HG03521 (cell line): ENCODE measurements around the gene VCAN.

Experiments used
- ATAC-seq: cut with Tn5 transposase; IDR thresholded peaks from one replicate; pipeline ENCODE4 v1.9.1; 2021; ENCODE audit warnings: mild to moderate bottlenecking, moderate library complexity; ENCODE audit not compliant: unreplicated experiment

The VCAN gene

DNA sequence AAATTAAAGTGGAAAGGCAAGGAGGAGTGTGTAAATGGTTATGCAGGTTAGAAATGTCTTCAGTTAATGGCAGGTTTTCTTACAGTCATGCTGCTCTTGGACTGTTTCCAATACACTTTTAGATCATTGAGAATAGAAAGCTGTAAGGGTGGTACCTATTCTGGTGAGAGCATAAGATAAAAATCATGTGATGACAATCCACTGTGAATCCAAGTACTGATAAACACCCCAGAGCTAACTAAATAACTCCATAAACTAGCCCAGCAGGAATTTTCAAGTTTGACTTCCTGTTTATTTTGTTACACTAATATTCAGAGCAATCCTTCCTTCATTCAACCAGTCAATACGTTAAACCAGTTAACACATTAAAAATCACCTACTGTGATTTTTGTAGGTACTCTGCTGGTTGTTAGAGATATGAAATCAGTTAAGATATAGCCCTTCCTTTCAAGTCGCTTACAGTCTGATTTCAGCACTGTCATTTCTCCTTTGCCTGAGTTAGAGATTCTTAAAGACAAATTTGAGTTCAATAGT lies 22.6 kb downstream of the VCAN start:
- ATAC-seq: no peak

- ATAC-seq: no peak
Measured at GRCh38 chr5:83494666-83495065, 23.1 kb downstream of the VCAN start.

GRCh38 chr5:83496626-83497025 lies 25.1 kb downstream of the VCAN start:
- ATAC-seq: no peak

DNA sequence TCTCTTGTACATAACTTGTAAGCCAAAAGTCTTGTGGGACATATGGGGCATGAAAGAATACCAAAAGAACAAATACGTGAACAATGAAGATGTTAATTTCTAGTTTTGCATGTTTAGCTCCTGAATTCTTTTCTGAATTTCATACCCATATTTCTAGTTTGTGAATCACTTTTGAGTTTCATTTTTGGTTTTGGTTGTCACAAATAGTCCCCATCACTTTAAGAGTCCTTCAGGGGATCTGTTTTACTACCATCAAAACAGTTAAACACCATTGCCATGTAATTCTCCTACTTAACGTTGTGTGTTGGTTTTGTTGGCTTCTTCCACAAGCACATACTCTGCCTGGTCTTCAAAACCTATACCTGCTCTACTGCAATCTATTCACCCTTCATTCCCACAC lies 27.0 kb downstream of the VCAN start:
- ATAC-seq: no peak

- no peak for ATAC-seq
Measured at GRCh38 chr5:83503662-83504061, 32.1 kb downstream of the VCAN start.

DNA sequence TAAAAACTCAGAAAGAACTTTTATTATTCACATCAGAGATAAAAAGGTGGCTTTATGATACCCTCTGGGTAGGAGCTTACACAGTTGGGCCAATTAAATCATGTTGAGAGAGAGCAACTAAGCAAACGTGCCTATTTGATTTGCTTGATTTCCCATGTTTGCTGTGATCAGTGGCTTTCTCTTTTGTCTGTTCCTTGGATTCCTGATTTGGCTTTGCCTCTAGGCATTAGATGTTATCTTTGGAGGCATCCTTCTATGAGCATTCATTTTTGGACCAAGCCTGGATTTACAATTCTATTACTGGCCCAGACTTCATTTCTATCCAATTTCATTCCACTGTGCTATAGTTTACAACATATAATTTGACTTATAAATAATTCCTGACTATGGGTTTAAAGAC lies 35.9 kb downstream of the VCAN start:
- ATAC-seq: no peak

DNA sequence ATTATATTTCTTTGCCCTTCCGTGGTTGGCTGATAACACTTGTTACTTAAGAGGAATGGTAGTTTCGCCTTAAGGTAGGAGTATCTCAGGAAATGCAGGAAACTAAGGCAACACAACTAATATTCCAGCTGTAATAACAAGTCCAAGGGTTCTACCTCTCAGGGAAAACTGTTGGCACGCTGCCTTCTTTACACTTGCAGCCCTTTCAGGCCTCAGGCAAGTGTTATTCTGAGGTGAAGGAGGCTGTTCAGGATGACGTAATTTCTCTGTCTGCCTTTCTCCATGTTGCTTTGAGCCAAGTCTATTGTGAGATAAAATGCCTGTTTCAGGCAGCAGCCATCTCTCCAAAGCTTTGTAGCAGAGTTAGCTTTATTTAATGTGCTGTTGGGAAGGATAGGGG lies 38.0 kb downstream of the VCAN start:
- ATAC-seq: no peak

GRCh38 chr5:83510260-83510659 lies 38.7 kb downstream of the VCAN start:
- ATAC-seq: peak; percentile 81

- ATAC-seq: no peak
Measured at GRCh38 chr5:83512061-83512745, 40.7 kb downstream of the VCAN start.

DNA sequence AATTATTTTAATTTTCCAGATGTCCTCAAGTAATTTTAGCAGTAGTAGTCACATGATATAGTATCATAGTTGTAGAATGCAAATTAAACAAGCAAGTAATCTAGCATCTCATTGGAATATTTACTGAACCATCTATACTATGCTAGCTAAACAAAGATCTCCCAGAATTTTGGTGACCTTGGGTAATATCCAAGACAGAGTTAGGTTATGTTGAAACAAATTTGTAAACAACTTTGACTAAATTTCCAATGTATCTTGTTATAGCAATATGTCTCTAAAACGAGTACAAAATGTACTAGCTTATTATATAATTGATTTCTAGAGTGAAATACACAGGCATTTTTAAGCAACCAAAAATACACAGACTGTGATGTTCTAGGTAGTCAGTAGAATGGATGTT lies 41.5 kb downstream of the VCAN start:
- ATAC-seq: no peak

DNA sequence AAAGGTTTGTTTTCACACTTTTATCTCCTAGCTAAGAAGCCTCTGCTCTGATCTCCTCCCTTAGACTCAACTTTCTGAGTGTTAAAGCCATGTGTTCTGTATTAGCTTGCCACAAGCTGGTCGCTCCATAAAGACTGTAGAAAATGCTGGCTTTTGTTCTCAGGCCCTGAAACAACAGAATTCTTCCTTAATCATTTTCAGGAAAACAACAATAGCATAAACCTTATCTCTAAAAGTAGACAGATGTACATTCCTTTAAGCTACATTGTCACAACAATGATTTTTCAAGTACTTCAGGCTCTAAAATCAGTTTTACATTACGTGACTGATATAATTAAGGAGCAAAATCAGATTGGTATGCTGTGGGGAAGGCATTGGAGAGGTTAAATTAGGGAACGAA lies 41.9 kb downstream of the VCAN start:
- ATAC-seq: no peak

DNA sequence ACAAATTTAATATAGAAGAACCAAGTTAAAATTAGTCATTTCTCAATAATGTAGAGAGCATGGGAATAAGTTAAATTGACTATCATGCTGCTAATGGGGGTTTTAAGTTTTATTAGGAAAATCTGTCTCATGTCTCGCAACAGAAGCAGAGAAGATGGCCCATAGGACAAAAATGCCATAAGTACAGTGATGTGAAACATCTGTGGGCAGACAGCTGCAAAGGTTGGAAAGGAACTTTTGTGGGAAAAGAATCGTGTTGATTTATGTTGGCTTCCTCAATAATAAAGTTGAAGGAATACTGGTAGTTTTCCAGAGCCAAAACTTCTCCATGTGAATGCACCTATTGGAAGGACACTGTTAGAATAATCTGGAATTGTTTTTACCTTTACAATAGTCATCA lies 44.8 kb downstream of the VCAN start:
- ATAC-seq: no peak

DNA sequence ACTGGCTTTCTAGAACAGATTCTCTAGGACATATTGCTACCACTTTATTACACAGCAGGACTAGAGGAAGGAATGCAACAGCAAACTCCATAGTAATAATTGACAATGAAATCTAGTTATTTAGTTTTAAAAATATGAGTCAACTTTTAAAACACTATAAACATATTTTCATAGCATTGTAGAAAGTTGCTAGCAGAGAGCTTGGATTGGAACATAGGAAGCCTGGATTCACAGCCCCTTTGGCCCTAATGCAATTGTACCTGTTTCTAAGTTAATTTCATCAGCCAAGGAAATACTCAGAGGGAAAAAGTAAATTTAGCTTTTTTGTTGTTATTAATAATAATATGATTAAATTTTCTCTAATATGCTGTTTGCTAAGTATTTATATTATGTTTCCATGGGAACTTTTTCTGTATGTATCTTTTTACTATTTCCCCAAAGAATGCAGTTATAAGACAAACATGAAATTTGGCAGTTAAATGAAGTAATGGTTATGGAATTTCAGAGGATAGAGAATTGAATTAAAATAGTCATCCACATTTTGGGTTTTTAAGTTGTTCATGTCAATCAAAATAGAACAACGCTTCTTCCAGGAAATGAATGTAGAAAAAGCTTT lies 45.6 kb downstream of the VCAN start:
- ATAC-seq: no peak

DNA sequence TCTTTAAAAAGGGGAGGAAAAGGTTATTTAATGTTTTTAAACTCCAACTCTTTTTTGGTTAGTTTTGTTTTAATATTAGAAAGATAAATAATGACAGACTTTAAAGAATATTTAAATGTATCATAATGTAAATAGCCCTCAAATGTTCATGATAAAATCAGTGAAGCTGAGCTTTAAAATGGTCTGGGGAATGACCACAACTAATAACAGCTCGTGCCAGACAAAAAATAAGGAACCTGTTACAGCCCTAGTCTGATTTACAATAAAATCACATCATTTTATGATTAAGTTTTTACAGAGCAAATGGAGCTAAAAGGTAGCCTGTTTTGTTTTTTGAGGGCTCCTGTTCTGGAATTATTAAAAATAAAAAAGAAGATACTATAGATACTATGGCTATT lies 46.1 kb downstream of the VCAN start:
- ATAC-seq: no peak

- no peak for ATAC-seq
Measured at GRCh38 chr5:83518319-83519061, 46.9 kb downstream of the VCAN start.

- no peak for ATAC-seq
Measured at GRCh38 chr5:83522446-83522845, 50.9 kb downstream of the VCAN start.

- ATAC-seq: no peak
Measured at GRCh38 chr5:83523929-83524328, 52.4 kb downstream of the VCAN start.

DNA sequence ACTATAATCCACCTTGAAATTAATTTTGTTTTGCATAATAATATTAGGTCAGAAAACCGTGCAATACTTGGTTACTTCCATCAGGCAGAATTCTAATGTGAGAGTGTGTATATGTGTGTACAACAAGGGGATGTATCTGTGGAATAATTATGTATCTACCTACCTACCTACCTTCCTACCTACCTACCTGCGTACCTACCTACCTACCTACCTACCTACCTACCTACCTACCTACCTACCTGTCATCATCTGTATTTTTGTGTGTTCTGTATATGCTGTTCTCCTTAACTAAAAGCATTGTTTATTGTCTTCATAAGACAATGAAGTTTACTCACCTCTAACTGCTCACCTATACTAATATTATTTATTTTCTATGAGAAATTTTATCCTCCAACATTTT lies 52.8 kb downstream of the VCAN start:
- ATAC-seq: no peak

DNA sequence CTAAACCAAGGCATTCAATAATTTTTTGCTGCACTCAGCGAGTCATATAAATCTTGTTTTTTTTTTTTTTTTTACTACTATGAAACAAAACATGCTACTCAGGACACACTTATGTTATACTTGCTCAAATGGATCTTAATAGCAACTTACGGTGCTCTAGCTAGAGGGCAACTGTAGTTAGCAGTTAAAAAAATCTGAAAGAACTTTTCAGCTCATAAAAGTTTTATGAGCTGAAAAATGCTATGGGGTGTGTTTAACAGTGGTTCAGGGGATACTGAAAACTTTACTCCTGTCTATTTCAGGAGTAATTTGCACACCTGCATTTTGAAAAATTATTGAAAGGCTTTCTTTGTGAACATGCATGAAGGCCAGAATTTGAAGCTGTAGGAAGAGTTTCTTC lies 53.4 kb downstream of the VCAN start:
- ATAC-seq: no peak

DNA sequence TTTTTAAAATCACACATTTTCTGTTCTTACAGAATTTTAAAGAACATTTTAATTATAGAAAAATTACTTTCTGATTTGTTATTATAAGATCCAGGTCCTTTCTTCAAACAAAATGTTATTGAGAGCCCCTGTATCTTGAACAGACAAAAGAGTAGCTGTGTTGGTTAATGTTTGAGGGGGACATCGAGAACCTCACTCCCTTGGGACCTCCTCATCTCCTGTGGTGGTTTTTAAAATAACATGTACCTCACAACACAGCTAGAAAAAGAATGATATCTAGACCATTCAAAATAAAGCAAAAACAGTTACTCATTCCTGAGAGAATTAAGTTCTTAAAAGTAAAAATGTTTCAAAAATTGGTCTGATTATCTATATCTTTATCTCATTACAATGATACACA lies 54.7 kb downstream of the VCAN start:
- no peak for ATAC-seq

GRCh38 chr5:83527221-83527620 lies 55.7 kb downstream of the VCAN start:
- ATAC-seq: no peak
